ENCODE results near the gene CCDC85C.

The CCDC85C gene

DNA sequence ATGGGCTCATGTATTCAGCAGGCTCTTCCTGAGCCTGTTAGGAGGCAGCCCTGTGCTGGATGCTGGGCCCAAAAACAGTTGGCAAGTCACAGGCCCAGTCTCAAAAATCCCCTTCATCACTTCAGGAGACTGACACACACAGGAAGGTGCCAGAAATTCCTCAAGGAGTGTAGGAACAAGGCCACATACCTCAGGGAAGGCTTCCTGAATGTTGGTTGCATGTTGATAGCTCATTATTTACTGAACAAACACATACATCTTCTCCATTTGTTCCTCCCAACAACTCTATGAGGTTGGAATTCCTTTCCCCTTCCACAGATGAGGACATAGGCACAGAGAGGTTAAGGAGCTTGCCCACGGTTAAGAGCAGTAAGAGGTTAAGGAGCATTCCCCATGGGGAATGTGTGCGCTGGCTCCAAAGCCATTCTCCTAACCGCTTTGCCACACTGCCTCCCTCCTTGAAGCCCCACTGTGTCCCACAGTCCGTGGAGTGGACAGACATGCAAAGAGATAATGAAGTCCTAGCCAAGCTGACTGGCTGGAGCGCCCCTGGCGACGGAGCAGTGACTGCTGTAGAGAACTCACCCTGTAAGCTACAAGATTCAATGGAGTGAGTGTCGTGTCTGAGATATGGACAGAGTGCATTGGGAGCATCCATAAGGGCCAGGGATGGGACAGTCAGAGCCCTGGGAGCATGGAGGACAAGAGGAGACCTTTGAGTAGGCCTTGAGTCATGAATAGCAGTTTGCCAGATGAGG lies 44.2 kb upstream of the CCDC85C start:
- no peak for DNase-seq (ENCODE audit: extremely low spot score)
- ChIA-PET POLR2A (no interaction called here), CTCF (no interaction called here)
- TF ChIP-seq CTBP1 (IDR thresholded peaks at IDR 0.05; ENCODE audit: borderline replicate concordance) (no peak), FOXA1 (IDR thresholded peaks at IDR 0.05) (no peak), TARDBP (IDR thresholded peaks at IDR 0.05) (no peak)

DNA sequence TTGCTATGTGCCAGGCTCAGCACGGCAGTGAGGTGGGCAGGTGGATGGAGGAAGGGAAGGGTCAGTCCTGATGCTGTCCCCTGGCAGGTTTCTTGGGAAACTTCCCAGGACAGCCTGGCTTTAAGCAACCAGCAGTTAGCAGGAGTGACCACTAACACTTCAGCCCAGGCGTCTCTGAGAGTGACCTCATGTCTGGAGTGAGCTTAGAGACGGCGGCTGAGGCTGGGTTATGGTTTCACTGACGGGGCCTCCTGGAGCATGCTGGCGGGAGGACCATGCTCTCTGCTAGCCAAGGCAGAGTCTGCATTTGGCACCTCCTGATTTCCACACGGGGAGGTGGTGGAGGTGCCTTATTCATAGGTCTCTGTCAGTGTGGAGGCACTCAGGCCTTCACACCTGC lies 43.4 kb upstream of the CCDC85C start:
- DNase-seq (ENCODE audit: extremely low spot score), result no peak
- POLR2A ChIA-PET, result no interaction called here
- CTCF ChIA-PET, result interaction anchor here (0.5 kb wide), 1 partner anchor 36 kb away, joined by 3 read pairs; no protein-coding TSS in a partner anchor
- TF ChIP-seq LEF1 (IDR thresholded peaks at IDR 0.05; ENCODE audit: borderline replicate concordance), result no peak
- no peak for TF ChIP-seq ELF4 (IDR thresholded peaks at IDR 0.05)
- TF ChIP-seq L3MBTL2 (conservative IDR thresholded peaks at IDR 0.05), result no peak
- TF ChIP-seq NFRKB (IDR thresholded peaks at IDR 0.05), result no peak
- no peak for TF ChIP-seq HDGF (IDR thresholded peaks at IDR 0.05; ENCODE audit: borderline replicate concordance)
- no peak for TF ChIP-seq FOXA1 (IDR thresholded peaks at IDR 0.05)
- no peak for TF ChIP-seq FOXK2 (IDR thresholded peaks at IDR 0.05)
- TF ChIP-seq, protein P1, sequence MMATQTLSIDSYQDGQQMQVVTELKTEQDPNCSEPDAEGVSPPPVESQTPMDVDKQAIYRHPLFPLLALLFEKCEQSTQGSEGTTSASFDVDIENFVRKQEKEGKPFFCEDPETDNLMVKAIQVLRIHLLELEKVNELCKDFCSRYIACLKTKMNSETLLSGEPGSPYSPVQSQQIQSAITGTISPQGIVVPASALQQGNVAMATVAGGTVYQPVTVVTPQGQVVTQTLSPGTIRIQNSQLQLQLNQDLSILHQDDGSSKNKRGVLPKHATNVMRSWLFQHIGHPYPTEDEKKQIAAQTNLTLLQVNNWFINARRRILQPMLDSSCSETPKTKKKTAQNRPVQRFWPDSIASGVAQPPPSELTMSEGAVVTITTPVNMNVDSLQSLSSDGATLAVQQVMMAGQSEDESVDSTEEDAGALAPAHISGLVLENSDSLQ (IDR thresholded peaks at IDR 0.05), result no peak

DNA sequence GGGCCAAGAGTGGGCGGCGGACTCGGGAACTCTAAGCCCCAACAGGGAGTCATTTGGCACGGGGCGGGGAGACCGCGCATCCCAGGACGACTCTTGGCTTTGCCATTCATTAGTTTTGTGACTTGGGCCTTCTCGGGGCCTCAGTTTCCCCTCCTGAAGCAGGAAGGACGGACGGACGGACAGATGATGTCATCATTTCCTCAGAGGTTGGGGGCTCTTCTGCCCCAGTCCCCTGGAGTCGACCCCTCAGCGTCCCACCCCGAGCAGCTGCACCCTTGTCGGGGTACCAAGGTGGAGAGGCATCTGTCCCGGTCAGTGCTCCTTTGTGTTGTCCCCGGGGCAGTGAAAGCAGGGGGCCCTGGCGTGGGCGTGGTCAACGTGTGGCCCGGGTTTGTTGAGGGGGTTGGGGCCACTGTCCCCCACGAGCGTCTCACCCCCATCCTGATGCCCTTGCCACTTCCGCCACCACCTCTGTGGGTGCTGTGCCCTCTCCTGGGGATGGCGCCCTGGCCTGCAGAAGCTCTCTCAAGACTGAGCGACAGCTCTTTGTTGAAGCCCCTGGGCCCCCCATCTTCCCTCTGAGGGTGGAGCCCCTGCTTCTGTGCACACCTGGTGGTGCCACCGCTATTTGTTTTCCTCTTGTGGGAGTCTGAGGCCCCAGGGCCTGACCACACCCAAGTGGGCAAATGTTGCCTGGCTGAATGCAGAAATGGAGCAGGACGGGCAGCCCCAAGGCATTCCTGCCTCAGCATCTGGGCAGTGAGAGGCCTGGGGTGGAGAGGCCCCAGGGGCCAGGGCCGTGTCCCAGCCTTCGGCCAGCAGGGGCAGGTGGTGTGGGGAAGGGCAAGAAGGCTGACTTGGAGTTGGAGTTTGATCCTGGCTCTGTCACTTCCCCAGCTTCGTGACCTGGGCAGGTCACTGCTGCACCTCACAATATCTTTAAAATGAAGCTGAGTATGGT lies 41.8 kb upstream of the CCDC85C start:
- no peak for DNase-seq (ENCODE audit: extremely low spot score)
- ChIA-PET CTCF (no interaction called here), POLR2A (no interaction called here)
- TF ChIP-seq L3MBTL2 (conservative IDR thresholded peaks at IDR 0.05) (no peak), ELF4 (IDR thresholded peaks at IDR 0.05) (no peak), TARDBP (IDR thresholded peaks at IDR 0.05) (no peak), NFRKB (IDR thresholded peaks at IDR 0.05) (no peak), HDGF (IDR thresholded peaks at IDR 0.05; ENCODE audit: borderline replicate concordance) (no peak), BHLHE40 (IDR thresholded peaks at IDR 0.05; ENCODE audit: borderline replicate concordance) (no peak), FOXA1 (IDR thresholded peaks at IDR 0.05) (no peak), FOXK2 (IDR thresholded peaks at IDR 0.05) (no peak), SP1 (IDR thresholded peaks at IDR 0.05) (no peak), CTBP1 (IDR thresholded peaks at IDR 0.05; ENCODE audit: borderline replicate concordance) (no peak), ZNF384 (IDR thresholded peaks at IDR 0.05) (no peak), SUZ12 (IDR thresholded peaks at IDR 0.05) (no peak), FOXM1 (IDR thresholded peaks at IDR 0.05; ENCODE audit: borderline replicate concordance) (no peak), LEF1 (IDR thresholded peaks at IDR 0.05; ENCODE audit: borderline replicate concordance) (no peak), ARNT (IDR thresholded peaks at IDR 0.05) (no peak)
- TF ChIP-seq, protein P1 (IDR thresholded peaks at IDR 0.05), result no peak

DNA sequence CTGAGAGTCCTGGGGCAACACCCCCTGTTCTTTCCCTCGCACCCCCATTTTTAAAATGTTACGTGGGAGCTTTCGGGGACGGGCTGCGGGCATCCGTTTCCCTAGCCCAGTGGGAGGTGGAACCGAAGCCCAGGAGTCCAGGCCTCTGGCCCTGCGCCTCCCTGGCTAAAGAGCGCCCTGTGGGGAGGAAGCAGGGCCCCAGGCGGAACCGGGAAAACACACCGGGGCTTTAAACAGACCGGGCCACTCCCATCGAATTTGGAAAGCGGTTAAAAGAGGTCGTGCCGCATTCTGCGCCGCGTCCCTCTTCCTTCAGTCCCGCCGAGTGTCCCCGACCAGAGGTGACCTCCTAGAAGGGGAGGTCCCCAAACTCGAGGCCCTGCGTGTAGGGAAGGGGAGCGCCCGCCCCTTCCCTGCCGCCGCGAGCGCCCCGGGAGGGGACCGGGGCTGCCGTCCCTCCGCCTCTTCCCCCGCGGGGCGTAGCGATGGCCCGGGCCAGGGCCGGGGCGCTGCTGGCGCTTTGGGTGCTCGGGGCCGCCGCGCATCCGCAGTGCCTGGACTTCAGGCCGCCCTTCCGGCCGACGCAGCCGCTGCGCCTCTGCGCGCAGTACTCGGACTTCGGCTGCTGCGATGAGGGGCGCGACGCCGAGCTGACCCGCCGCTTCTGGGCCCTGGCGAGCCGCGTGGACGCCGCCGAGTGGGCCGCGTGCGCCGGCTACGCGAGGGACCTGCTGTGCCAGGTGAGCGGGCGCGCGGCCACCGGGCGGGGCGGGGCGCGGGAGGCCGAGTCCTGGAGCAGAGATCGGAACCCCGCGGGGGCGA lies 40.9 kb upstream of the CCDC85C start, which contains the start of gene HHIPL1:
TSS of gene HHIPL1 (plus strand) at position 407 of the 822 bp plus-strand sequence. CDS start at position 486, 79 bp downstream.
- CTCF ChIA-PET, result no interaction called here
- DNase-seq (ENCODE audit: extremely low spot score), result no peak
- TF ChIP-seq FOXK2 (IDR thresholded peaks at IDR 0.05) (no peak), NFRKB (IDR thresholded peaks at IDR 0.05) (no peak), BHLHE40 (IDR thresholded peaks at IDR 0.05; ENCODE audit: borderline replicate concordance) (no peak), FOXM1 (IDR thresholded peaks at IDR 0.05; ENCODE audit: borderline replicate concordance) (no peak), TARDBP (IDR thresholded peaks at IDR 0.05) (no peak), HDGF (IDR thresholded peaks at IDR 0.05; ENCODE audit: borderline replicate concordance) (no peak), SP1 (IDR thresholded peaks at IDR 0.05) (no peak), LEF1 (IDR thresholded peaks at IDR 0.05; ENCODE audit: borderline replicate concordance) (no peak), FOXA1 (IDR thresholded peaks at IDR 0.05) (no peak), SUZ12 (IDR thresholded peaks at IDR 0.05) (no peak)
- POLR2A ChIA-PET, result no interaction called here

DNA sequence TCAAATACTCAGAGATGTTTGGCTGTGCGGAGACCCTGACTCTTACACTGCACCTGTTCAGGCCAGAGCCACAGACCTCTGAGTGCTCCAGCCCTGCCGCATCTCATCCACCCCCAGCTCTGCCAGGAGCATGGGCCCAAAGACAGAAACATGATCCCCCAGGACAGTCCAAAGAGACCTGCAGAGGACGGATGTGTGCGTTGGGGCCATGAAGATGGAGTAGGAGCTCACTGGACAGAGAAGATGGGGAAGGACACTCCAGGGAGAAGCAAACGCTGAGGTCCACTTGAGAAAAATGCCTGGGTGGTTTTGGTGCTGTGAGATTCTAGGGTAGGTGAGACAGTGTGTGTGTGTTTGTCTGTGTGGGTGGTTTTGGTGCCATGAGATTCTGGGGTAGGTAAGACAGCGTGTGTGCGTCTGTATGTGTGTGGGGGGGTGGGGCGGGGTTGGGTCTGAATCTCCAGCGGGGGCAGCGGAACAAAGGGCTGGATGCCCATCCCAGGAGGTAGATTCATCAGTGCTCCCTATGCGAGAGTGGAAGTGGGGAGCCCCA lies 40.1 kb upstream of the CCDC85C start:
- ChIA-PET POLR2A (no interaction called here), CTCF (interaction anchor here (0.6 kb wide), 1 partner anchor 17 kb away, joined by 3 read pairs; no protein-coding TSS in a partner anchor)
- DNase-seq (ENCODE audit: extremely low spot score), result no peak
- TF ChIP-seq LEF1 (IDR thresholded peaks at IDR 0.05; ENCODE audit: borderline replicate concordance), result no peak
- TF ChIP-seq, protein P1 (IDR thresholded peaks at IDR 0.05), result no peak
- no peak for TF ChIP-seq ARNT (IDR thresholded peaks at IDR 0.05)
- TF ChIP-seq TARDBP (IDR thresholded peaks at IDR 0.05), result no peak
- no peak for TF ChIP-seq HDGF (IDR thresholded peaks at IDR 0.05; ENCODE audit: borderline replicate concordance)
- TF ChIP-seq NFRKB (IDR thresholded peaks at IDR 0.05), result no peak
- no peak for TF ChIP-seq FOXK2 (IDR thresholded peaks at IDR 0.05)
- TF ChIP-seq SUZ12 (IDR thresholded peaks at IDR 0.05), result no peak
- TF ChIP-seq FOXM1 (IDR thresholded peaks at IDR 0.05; ENCODE audit: borderline replicate concordance), result no peak

All from HEK293T (cell line).